HG03159 (cell line): ENCODE data around the gene GBX1.
A peak's percentile ranks its signal among the peaks of the same experiment; 100 is the strongest.

Experiments
- ATAC-seq: cut with Tn5 transposase; IDR thresholded peaks from one replicate; pipeline ENCODE4 v1.9.1; 2021; ENCODE audit warnings: mild to moderate bottlenecking, moderate library complexity; ENCODE audit not compliant: unreplicated experiment

Gene GBX1

GRCh38 chr7:151116603-151117440 is 50.7 kb downstream of the GBX1 start:
- no peak for ATAC-seq

GRCh38 chr7:151115836-151116418 is 51.6 kb downstream of the GBX1 start:
- ATAC-seq, result no peak

- ATAC-seq, result no peak
Observed at GRCh38 chr7:151115121-151115835, 52.2 kb downstream of the GBX1 start.

GRCh38 chr7:151114151-151115090 is 53.1 kb downstream of the GBX1 start:
- no peak for ATAC-seq

- ATAC-seq, result no peak
Observed at GRCh38 chr7:151113344-151114150, 53.9 kb downstream of the GBX1 start.

- ATAC-seq, result peak; percentile 82
Observed at GRCh38 chr7:151110941-151111645, 56.4 kb downstream of the GBX1 start.

- no peak for ATAC-seq
Observed at GRCh38 chr7:151110236-151110940, 57.1 kb downstream of the GBX1 start.

- ATAC-seq, result no peak
Observed at GRCh38 chr7:151109094-151110048, 58.1 kb downstream of the GBX1 start.

- ATAC-seq, result no peak
Observed at GRCh38 chr7:151107882-151108281, 59.6 kb downstream of the GBX1 start.

- no peak for ATAC-seq
Observed at GRCh38 chr7:151104411-151105235, 62.9 kb downstream of the GBX1 start.

- no peak for ATAC-seq
Observed at GRCh38 chr7:151103973-151104372, 63.5 kb downstream of the GBX1 start.

GRCh38 chr7:151102991-151103390 is 64.5 kb downstream of the GBX1 start:
- ATAC-seq, result no peak

- no peak for ATAC-seq
Observed at GRCh38 chr7:151101621-151102396, 65.7 kb downstream of the GBX1 start.

- no peak for ATAC-seq
Observed at GRCh38 chr7:151100921-151101320, 66.6 kb downstream of the GBX1 start.

GRCh38 chr7:151099486-151100211 is 67.8 kb downstream of the GBX1 start:
- no peak for ATAC-seq
